ENCODE measurements around the gene RBM47.

The RBM47 gene

GRCh38 chr4:40601641-40602040 is 28.0 kb downstream of the RBM47 start:
- no peaks in the 10 kb centered on the region; a peak in 1 of 3 replicates for H3K36me3 ChIP-seq (ENCODE audit: control insufficient read depth in 2 of 2, insufficient read depth in 1 of 2, low read length in 2 of 2)
- no peaks in the 10 kb centered on the region for H3K4me1 ChIP-seq (ENCODE audit: control insufficient read depth, insufficient read depth, low read length)
- no peak overlapping the region for H3K4me3 ChIP-seq (ENCODE audit: low read depth, low read length)
- CTCF ChIA-PET, result interaction anchor here (0.6 kb wide), 1 partner anchor 300 kb away, joined by 3 read pairs; no protein-coding TSS in a partner anchor
- TF ChIP-seq, protein P1, sequence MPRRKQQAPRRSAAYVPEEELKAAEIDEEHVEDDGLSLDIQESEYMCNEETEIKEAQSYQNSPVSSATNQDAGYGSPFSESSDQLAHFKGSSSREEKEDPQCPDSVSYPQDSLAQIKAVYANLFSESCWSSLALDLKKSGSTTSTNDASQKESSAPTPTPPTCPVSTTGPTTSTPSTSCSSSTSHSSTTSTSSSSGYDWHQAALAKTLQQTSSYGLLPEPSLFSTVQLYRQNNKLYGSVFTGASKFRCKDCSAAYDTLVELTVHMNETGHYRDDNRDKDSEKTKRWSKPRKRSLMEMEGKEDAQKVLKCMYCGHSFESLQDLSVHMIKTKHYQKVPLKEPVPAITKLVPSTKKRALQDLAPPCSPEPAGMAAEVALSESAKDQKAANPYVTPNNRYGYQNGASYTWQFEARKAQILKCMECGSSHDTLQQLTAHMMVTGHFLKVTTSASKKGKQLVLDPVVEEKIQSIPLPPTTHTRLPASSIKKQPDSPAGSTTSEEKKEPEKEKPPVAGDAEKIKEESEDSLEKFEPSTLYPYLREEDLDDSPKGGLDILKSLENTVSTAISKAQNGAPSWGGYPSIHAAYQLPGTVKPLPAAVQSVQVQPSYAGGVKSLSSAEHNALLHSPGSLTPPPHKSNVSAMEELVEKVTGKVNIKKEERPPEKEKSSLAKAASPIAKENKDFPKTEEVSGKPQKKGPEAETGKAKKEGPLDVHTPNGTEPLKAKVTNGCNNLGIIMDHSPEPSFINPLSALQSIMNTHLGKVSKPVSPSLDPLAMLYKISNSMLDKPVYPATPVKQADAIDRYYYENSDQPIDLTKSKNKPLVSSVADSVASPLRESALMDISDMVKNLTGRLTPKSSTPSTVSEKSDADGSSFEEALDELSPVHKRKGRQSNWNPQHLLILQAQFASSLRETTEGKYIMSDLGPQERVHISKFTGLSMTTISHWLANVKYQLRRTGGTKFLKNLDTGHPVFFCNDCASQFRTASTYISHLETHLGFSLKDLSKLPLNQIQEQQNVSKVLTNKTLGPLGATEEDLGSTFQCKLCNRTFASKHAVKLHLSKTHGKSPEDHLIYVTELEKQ (tag by site-specific recombination; IDR thresholded peaks at IDR 0.05; ENCODE audit: borderline replicate concordance), result no peak
- no peak for TF ChIP-seq ZNF169 (tag by site-specific recombination; IDR thresholded peaks at IDR 0.05)
- TF ChIP-seq ZBTB1 (tag by site-specific recombination; IDR thresholded peaks at IDR 0.05), result no peak
- no peak for TF ChIP-seq KLF8 (tag by site-specific recombination; IDR thresholded peaks at IDR 0.05)
- TF ChIP-seq ZNF302 (tag by site-specific recombination; IDR thresholded peaks at IDR 0.05; ENCODE audit: low read depth), result no peak
- TF ChIP-seq ZNF544 (tag by site-specific recombination; IDR thresholded peaks at IDR 0.05), result no peak
- TF ChIP-seq, protein P2, sequence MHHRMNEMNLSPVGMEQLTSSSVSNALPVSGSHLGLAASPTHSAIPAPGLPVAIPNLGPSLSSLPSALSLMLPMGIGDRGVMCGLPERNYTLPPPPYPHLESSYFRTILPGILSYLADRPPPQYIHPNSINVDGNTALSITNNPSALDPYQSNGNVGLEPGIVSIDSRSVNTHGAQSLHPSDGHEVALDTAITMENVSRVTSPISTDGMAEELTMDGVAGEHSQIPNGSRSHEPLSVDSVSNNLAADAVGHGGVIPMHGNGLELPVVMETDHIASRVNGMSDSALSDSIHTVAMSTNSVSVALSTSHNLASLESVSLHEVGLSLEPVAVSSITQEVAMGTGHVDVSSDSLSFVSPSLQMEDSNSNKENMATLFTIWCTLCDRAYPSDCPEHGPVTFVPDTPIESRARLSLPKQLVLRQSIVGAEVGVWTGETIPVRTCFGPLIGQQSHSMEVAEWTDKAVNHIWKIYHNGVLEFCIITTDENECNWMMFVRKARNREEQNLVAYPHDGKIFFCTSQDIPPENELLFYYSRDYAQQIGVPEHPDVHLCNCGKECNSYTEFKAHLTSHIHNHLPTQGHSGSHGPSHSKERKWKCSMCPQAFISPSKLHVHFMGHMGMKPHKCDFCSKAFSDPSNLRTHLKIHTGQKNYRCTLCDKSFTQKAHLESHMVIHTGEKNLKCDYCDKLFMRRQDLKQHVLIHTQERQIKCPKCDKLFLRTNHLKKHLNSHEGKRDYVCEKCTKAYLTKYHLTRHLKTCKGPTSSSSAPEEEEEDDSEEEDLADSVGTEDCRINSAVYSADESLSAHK (tag by site-specific recombination; IDR thresholded peaks at IDR 0.05), result no peak
- TF ChIP-seq, protein P3, sequence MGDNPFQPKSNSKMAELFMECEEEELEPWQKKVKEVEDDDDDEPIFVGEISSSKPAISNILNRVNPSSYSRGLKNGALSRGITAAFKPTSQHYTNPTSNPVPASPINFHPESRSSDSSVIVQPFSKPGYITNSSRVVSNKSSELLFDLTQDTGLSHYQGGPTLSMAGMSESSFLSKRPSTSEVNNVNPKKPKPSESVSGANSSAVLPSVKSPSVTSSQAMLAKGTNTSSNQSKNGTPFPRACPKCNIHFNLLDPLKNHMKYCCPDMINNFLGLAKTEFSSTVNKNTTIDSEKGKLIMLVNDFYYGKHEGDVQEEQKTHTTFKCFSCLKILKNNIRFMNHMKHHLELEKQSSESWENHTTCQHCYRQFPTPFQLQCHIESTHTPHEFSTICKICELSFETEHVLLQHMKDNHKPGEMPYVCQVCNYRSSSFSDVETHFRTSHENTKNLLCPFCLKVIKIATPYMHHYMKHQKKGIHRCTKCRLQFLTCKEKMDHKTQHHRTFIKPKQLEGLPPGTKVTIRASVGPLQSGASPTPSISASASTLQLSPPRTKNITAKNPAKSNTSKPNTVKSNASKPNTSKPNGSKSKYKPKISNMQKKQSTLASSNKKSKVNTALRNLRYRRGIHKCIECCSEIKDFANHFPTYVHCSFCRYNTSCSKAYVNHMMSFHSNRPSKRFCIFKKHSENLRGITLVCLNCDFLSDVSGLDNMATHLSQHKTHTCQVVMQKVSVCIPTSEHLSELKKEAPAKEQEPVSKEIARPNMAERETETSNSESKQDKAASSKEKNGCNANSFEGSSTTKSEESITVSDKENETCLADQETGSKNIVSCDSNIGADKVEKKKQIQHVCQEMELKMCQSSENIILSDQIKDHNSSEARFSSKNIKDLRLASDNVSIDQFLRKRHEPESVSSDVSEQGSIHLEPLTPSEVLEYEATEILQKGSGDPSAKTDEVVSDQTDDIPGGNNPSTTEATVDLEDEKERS (tag by site-specific recombination; IDR thresholded peaks at IDR 0.05), result no peak
- no peak for TF ChIP-seq ZNF394 (tag by site-specific recombination; IDR thresholded peaks at IDR 0.05; ENCODE audit: borderline replicate concordance)
- TF ChIP-seq ZNF571 (tag by site-specific recombination; IDR thresholded peaks at IDR 0.05), result no peak
- TF ChIP-seq MZF1 (tag by site-specific recombination; IDR thresholded peaks at IDR 0.05; ENCODE audit: borderline replicate concordance), result no peak
- no peak for TF ChIP-seq PRDM1 (tag by site-specific recombination; IDR thresholded peaks at IDR 0.05)
- TF ChIP-seq ZNF704 (tag by site-specific recombination; IDR thresholded peaks at IDR 0.05), result no peak
- no peak for TF ChIP-seq ZNF701 (tag by site-specific recombination; IDR thresholded peaks at IDR 0.05)
- TF ChIP-seq SALL2 (tag by site-specific recombination; IDR thresholded peaks at IDR 0.05; ENCODE audit: borderline replicate concordance), result no peak
- TF ChIP-seq ZNF664 (tag by site-specific recombination; IDR thresholded peaks at IDR 0.05), result no peak
- no peak for TF ChIP-seq ZNF155 (tag by site-specific recombination; IDR thresholded peaks at IDR 0.05)
- no peak for TF ChIP-seq ZNF555 (tag by site-specific recombination; conservative IDR thresholded peaks at IDR 0.05)
- no peak for TF ChIP-seq HOXC10 (CRISPR knock-in tag; IDR thresholded peaks at IDR 0.05)
- no peak for TF ChIP-seq ZSCAN4 (tag by site-specific recombination; IDR thresholded peaks at IDR 0.05)
- H3K9me3 ChIP-seq (ENCODE audit: control insufficient read depth, insufficient read depth, low read depth, low read length), result no peaks in the 10 kb centered on the region
- POLR2A ChIA-PET, result no interaction called here
- H3K27ac ChIP-seq (ENCODE audit: extremely low read depth, low read depth, low read length), result no peak overlapping the region
